ENCODE data around the gene MED12.

MED12 gene

GRCh38 chrX:71118032-71118984, at the start of gene MED12:
Gene MED12 (plus strand): TSS chrX:71118596. CDS start chrX:71118755, 159 bp downstream.
- FAIRE-seq: no peak

- no peak for FAIRE-seq
Observed at GRCh38 chrX:71070531-71070930, 47.9 kb upstream of the MED12 start.

GRCh38 chrX:71081330-71082123, 36.9 kb upstream of the MED12 start:
- FAIRE-seq: no peak

GRCh38 chrX:71082124-71082647, 36.2 kb upstream of the MED12 start:
- no peak for FAIRE-seq

GRCh38 chrX:71082822-71083221, 35.6 kb upstream of the MED12 start:
- no peak for FAIRE-seq

- no peak for FAIRE-seq
Observed at GRCh38 chrX:71085900-71086299, 32.5 kb upstream of the MED12 start.

GRCh38 chrX:71091263-71091662, 27.1 kb upstream of the MED12 start:
- no peak for FAIRE-seq

GRCh38 chrX:71095033-71095432, 23.4 kb upstream of the MED12 start:
- FAIRE-seq: no peak

- FAIRE-seq: no peak
Observed at GRCh38 chrX:71095555-71095980, 22.8 kb upstream of the MED12 start, which contains the start of gene FOXO4. Gene FOXO4 (plus strand): TSS chrX:71095851. CDS start chrX:71096529, 678 bp downstream.

- no peak for FAIRE-seq
Observed at GRCh38 chrX:71095981-71096759, 22.2 kb upstream of the MED12 start.

GRCh38 chrX:71096760-71097032, 21.7 kb upstream of the MED12 start:
- FAIRE-seq: no peak

GRCh38 chrX:71098302-71098701, 20.1 kb upstream of the MED12 start:
- FAIRE-seq: no peak

- FAIRE-seq: no peak
Observed at GRCh38 chrX:71098951-71099506, 19.4 kb upstream of the MED12 start.

GRCh38 chrX:71099736-71100135, 18.7 kb upstream of the MED12 start:
- FAIRE-seq: no peak

GRCh38 chrX:71100581-71101505, 17.6 kb upstream of the MED12 start:
- FAIRE-seq: no peak

GRCh38 chrX:71102292-71102691, 16.1 kb upstream of the MED12 start:
- no peak for FAIRE-seq

GRCh38 chrX:71103110-71103983, 15.0 kb upstream of the MED12 start:
- no peak for FAIRE-seq

- no peak for FAIRE-seq
Observed at GRCh38 chrX:71105628-71106027, 12.8 kb upstream of the MED12 start.

GRCh38 chrX:71106427-71106826, 12.0 kb upstream of the MED12 start, which contains the start of gene CXorf65:
Gene CXorf65 (minus strand): TSS chrX:71106740. CDS start chrX:71106556, 184 bp downstream.
- no peak for FAIRE-seq

- no peak for FAIRE-seq
Observed at GRCh38 chrX:71107245-71107644, 11.2 kb upstream of the MED12 start.

All from TTC549 (cell line).